HG02973 (cell line): ENCODE measurements around the gene HOMER2.
"Not testable (repeated sequence)": the region's sequence is repeated elsewhere in the genome, so short reads cannot be mapped to it uniquely, and the experiment has no call there.

Experiments used
- ATAC-seq: cut with Tn5 transposase; IDR thresholded peaks from one replicate; pipeline ENCODE4 v1.9.1; 2021; ENCODE audit warnings: moderate library complexity; ENCODE audit not compliant: unreplicated experiment

Gene HOMER2

GRCh38 chr15:82865981-82866380 is 86.5 kb downstream of the HOMER2 start:
- ATAC-seq: not testable (repeated sequence)

- not testable (repeated sequence) for ATAC-seq
Measured at GRCh38 chr15:82865581-82865980, 86.9 kb downstream of the HOMER2 start.

GRCh38 chr15:82864967-82865366 is 87.6 kb downstream of the HOMER2 start:
- no peak for ATAC-seq

GRCh38 chr15:82862886-82863285 is 89.6 kb downstream of the HOMER2 start:
- no peak for ATAC-seq

- ATAC-seq: no peak
Measured at GRCh38 chr15:82858932-82859331, 93.6 kb downstream of the HOMER2 start.

- ATAC-seq: no peak
Measured at GRCh38 chr15:82856397-82857170, 95.9 kb downstream of the HOMER2 start.

- ATAC-seq: no peak
Measured at GRCh38 chr15:82855286-82856100, 97.0 kb downstream of the HOMER2 start.

- ATAC-seq: no peak
Measured at GRCh38 chr15:82854554-82854953, 98.0 kb downstream of the HOMER2 start.

GRCh38 chr15:82852941-82853561 is 99.5 kb downstream of the HOMER2 start:
- ATAC-seq: no peak

GRCh38 chr15:82851981-82852511 is 100.5 kb downstream of the HOMER2 start:
- no peak for ATAC-seq

GRCh38 chr15:82851306-82851850 is 101.1 kb downstream of the HOMER2 start:
- no peak for ATAC-seq

- no peak for ATAC-seq
Measured at GRCh38 chr15:82850731-82851130, 101.8 kb downstream of the HOMER2 start.

- peak; percentile 70 for ATAC-seq
Measured at GRCh38 chr15:82849556-82850512, 102.7 kb downstream of the HOMER2 start.

- no peak for ATAC-seq
Measured at GRCh38 chr15:82848241-82848993, 104.1 kb downstream of the HOMER2 start.

- ATAC-seq: no peak
Measured at GRCh38 chr15:82847703-82848102, 104.8 kb downstream of the HOMER2 start.

- ATAC-seq: no peak
Measured at GRCh38 chr15:82846621-82847020, 105.9 kb downstream of the HOMER2 start.

- ATAC-seq: no peak
Measured at GRCh38 chr15:82845686-82846085, 106.8 kb downstream of the HOMER2 start.

- ATAC-seq: no peak
Measured at GRCh38 chr15:82843566-82843965, 109.0 kb downstream of the HOMER2 start.

- ATAC-seq: no peak
Measured at GRCh38 chr15:82840166-82840565, 112.4 kb downstream of the HOMER2 start.
